PC-3 (cell line): ENCODE measurements around the gene TNS3. TPM values are rescaled to one million over a fixed set of nuclear protein-coding genes. Genes with fewer than 3 reads are reported as not detected.

ENCODE experiments used
- ATAC-seq: fragments of 200-7000 bp; cut with Tn5 transposase; 2 replicates; pipeline ENCODE4 v1.9.1; 2020; ENCODE audit warnings: mild to moderate bottlenecking, moderate library complexity
- BruUV-seq: library from RNA; stranded (reverse); fragments of 400-500 nt; replicated peaks from 2 replicates; lab custom pipeline; 2021; lab: Mats Ljungman, UMichigan
- CTCF ChIA-PET: fragments of 300-600 bp; sonication (Branson Sonifier 250); formaldehyde crosslinking; loops from one replicate; lab custom pipeline; 2022; ENCODE audit warnings: antibody characterized with exemption; lab: Charles Lee
- POLR2A ChIA-PET: fragments of 300-600 bp; sonication (Branson Sonifier 250); formaldehyde crosslinking; loops from one replicate; lab custom pipeline; 2022; ENCODE audit warnings: antibody characterized with exemption; ENCODE audit not compliant: unreplicated experiment; lab: Charles Lee
- DNase-seq: peaks from one replicate; pipeline ENCODE4 v3.0.0-alpha.2; 2015
- H2AFZ ChIP-seq: fragments of 300-600 bp; sonication (generic); 2 replicates; pipeline ENCODE4 v1.6.0; 2016; ENCODE audit warnings: antibody characterized with exemption, low read length
- H3F3A ChIP-seq: fragments of 300-600 bp; sonication (generic); one replicate; pipeline ENCODE4 v1.6.0; 2017; ENCODE audit warnings: antibody characterized with exemption, low read length, control low read depth, mild to moderate bottlenecking; ENCODE audit not compliant: unreplicated experiment
- H3K27ac ChIP-seq: fragments of 300-600 bp; sonication (generic); 2 replicates; pipeline ENCODE4 v1.5.1; 2016; ENCODE audit warnings: mild to moderate bottlenecking, low read length
- H3K27me3 ChIP-seq: fragments of 300-600 bp; sonication (generic); 2 replicates; pipeline ENCODE4 v1.6.1; 2016; ENCODE audit warnings: low read length, mixed read lengths
- H3K36me3 ChIP-seq: fragments of 300-600 bp; sonication (generic); 2 replicates; pipeline ENCODE4 v1.6.1; 2016; ENCODE audit warnings: low read depth, mixed run types, low read length, mixed read lengths
- H3K4me1 ChIP-seq: fragments of 300-600 bp; sonication (generic); 2 replicates; pipeline ENCODE4 v1.5.1; 2016; ENCODE audit warnings: low read length; ENCODE audit not compliant: insufficient read depth
- H3K4me2 ChIP-seq: fragments of 300-600 bp; sonication (generic); 2 replicates; pipeline ENCODE4 v1.6.0; 2016; ENCODE audit warnings: low read length
- H3K4me3 ChIP-seq: fragments of 300-600 bp; sonication (generic); 2 replicates; pipeline ENCODE4 v1.5.1; 2016; ENCODE audit warnings: mild to moderate bottlenecking, low read length, mixed read lengths
- H3K79me2 ChIP-seq: fragments of 300-600 bp; sonication (generic); 2 replicates; pipeline ENCODE4 v1.6.1; 2017; ENCODE audit warnings: low read length, mixed read lengths
- H3K9ac ChIP-seq: fragments of 300-600 bp; sonication (generic); 2 replicates; pipeline ENCODE4 v1.6.0; 2016; ENCODE audit warnings: mild to moderate bottlenecking, low read length
- H3K9me2 ChIP-seq: fragments of 300-600 bp; sonication (generic); replicated peaks from 2 replicates; pipeline ENCODE4 v1.6.1; 2016; ENCODE audit warnings: mixed run types, low read length, mixed read lengths
- H3K9me3 ChIP-seq: fragments of 300-600 bp; sonication (generic); 2 replicates; pipeline ENCODE4 v1.6.1; 2016; ENCODE audit warnings: low read length, mixed read lengths
- H4K20me1 ChIP-seq: fragments of 300-600 bp; sonication (generic); 2 replicates; pipeline ENCODE4 v1.6.1; 2016; ENCODE audit warnings: low read length, mixed read lengths
- CTCF ChIP-seq: fragments of 300-600 bp; sonication (generic); conservative IDR thresholded peaks from 2 replicates; pipeline ENCODE4 v1.5.1; 2017; ENCODE audit warnings: antibody characterized with exemption, low read depth, mild to moderate bottlenecking, low read length
- EZH2 ChIP-seq: fragments of 300-600 bp; sonication (generic); IDR thresholded peaks from one replicate; pipeline ENCODE4 v1.6.1; 2017; ENCODE audit warnings: antibody characterized with exemption, mild to moderate bottlenecking, low read length; ENCODE audit not compliant: unreplicated experiment
- EZH2phosphoT487 ChIP-seq: fragments of 300-600 bp; sonication (generic); IDR thresholded peaks from 2 replicates; pipeline ENCODE4 v1.6.1; 2018; ENCODE audit warnings: mild to moderate bottlenecking, antibody characterized with exemption, low read length, borderline replicate concordance
- intact Hi-C: fragments of 100-400 bp; cut with micrococcal nuclease; formaldehyde crosslinking; loops from 2 replicates; pipeline ENCODE4 v1.9.0; 2023
- total RNA-seq: library from RNA; depleted of rRNA; stranded (reverse); fragments of >200 nt; gene quantifications from 2 replicates; pipeline ENCODE4 v1.2.3, GENCODE V29; 2014

Gene TNS3
- total RNA-seq, 1 experiment from 2014 or later: 72.3 TPM

GRCh38 chr7:47512481-47513176 is 69.3 kb downstream of the TNS3 start:
- no peak overlapping the region for H3K4me3 ChIP-seq
- TF ChIP-seq EZH2: no peak
- no peak for TF ChIP-seq EZH2phosphoT487
- no peak for TF ChIP-seq CTCF
- no peak overlapping the region for H2AFZ ChIP-seq
- no peaks in the 10 kb centered on the region for H3K9me2 ChIP-seq
- no peak; the same call in 1 of the 2 replicates for ATAC-seq
- H3K9me3 ChIP-seq: no peaks in the 10 kb centered on the region
- H3K4me1 ChIP-seq: peaks cover 32% of the 10 kb centered on the region
- no peaks in the 10 kb centered on the region for H3K27me3 ChIP-seq
- intact Hi-C loops: no loop called here
- no peak overlapping the region for H3K9ac ChIP-seq
- H3K4me2 ChIP-seq: no peak overlapping the region
- no peaks in the 10 kb centered on the region for H3F3A ChIP-seq
- H3K36me3 ChIP-seq: peaks cover 19% of the 10 kb centered on the region
- H3K79me2 ChIP-seq: peaks cover 92% of the 10 kb centered on the region
- CTCF ChIA-PET: no interaction called here
- no peaks in the 10 kb centered on the region; the same call in 1 of the 2 replicates for H4K20me1 ChIP-seq
- peak; percentile 55 for DNase-seq
- H3K27ac ChIP-seq: no peak overlapping the region
- POLR2A ChIA-PET: no interaction called here
- no TSS peak for BruUV-seq

GRCh38 chr7:47511699-47512370 is 70.1 kb downstream of the TNS3 start:
- ChIA-PET POLR2A (no interaction called here), CTCF (no interaction called here)
- intact Hi-C loops: no loop called here
- Histone ChIP-seq H3K36me3 (peaks cover 17% of the 10 kb centered on the region), H3K4me1 (peaks cover 32% of the 10 kb centered on the region), H3K27ac (no peak overlapping the region), H3K9me2 (no peaks in the 10 kb centered on the region), H4K20me1 (no peaks in the 10 kb centered on the region; the same call in 1 of the 2 replicates), H3K4me2 (no peak overlapping the region), H3K4me3 (no peak overlapping the region), H3K27me3 (no peaks in the 10 kb centered on the region), H3K9ac (no peak overlapping the region), H2AFZ (no peak overlapping the region), H3K79me2 (peaks cover 85% of the 10 kb centered on the region), H3F3A (no peaks in the 10 kb centered on the region), H3K9me3 (no peaks in the 10 kb centered on the region)
- BruUV-seq: no TSS peak
- ATAC-seq (no peak), DNase-seq (no peak)
- no peak for TF ChIP-seq EZH2phosphoT487
- no peak for TF ChIP-seq CTCF
- no peak for TF ChIP-seq EZH2

- CTCF ChIA-PET: no interaction called here
- Histone ChIP-seq H3K4me2 (no peak overlapping the region), H3K27ac (no peak overlapping the region), H3K9me2 (no peaks in the 10 kb centered on the region), H3K4me3 (no peak overlapping the region), H3F3A (no peaks in the 10 kb centered on the region), H2AFZ (no peak overlapping the region), H4K20me1 (no peaks in the 10 kb centered on the region; the same call in 1 of the 2 replicates), H3K4me1 (peaks cover 32% of the 10 kb centered on the region), H3K79me2 (peaks cover 74% of the 10 kb centered on the region), H3K27me3 (no peaks in the 10 kb centered on the region), H3K9me3 (no peaks in the 10 kb centered on the region), H3K36me3 (peaks cover 21% of the 10 kb centered on the region), H3K9ac (no peak overlapping the region)
- BruUV-seq: no TSS peak
- intact Hi-C loops: no loop called here
- ATAC-seq (no peak), DNase-seq (no peak)
- no peak for TF ChIP-seq EZH2phosphoT487
- no peak for TF ChIP-seq CTCF
- TF ChIP-seq EZH2: no peak
- POLR2A ChIA-PET: interaction anchor here (0.6 kb wide), 1 partner anchor 42 kb away, joined by 4 read pairs; no protein-coding TSS in a partner anchor
Measured at GRCh38 chr7:47510786-47511185, 71.1 kb downstream of the TNS3 start.
